ENCODE data around the gene PGD.

Gene PGD

GRCh38 chr1:10387677-10388386 is 11.0 kb upstream of the PGD start:
- Histone ChIP-seq H3K9me2 (replicated peaks; ENCODE audit: insufficient read depth, low read length) (no peaks in the 10 kb centered on the region), H3K9ac (ENCODE audit: low read length) (no peak overlapping the region), H3K27ac (ENCODE audit: low read depth, low read length) (no peak overlapping the region), H3K36me3 (ENCODE audit: low read length) (no peaks in the 10 kb centered on the region), H2AFZ (ENCODE audit: low read depth, low read length, severe bottlenecking) (peak overlapping the region; percentile 9), H3K79me2 (ENCODE audit: insufficient read depth, low read length) (no peaks in the 10 kb centered on the region), H3K4me3 (ENCODE audit: insufficient read depth, low read length, poor library complexity, severe bottlenecking) (no peak overlapping the region), H3K27me3 (ENCODE audit: low read length) (no peaks in the 10 kb centered on the region), H3F3A (ENCODE audit: insufficient read depth) (no peaks in the 10 kb centered on the region), H4K20me1 (ENCODE audit: low read depth, low read length) (no peaks in the 10 kb centered on the region), H3K9me3 (ENCODE audit: insufficient read depth, low read length) (no peaks in the 10 kb centered on the region), H3K4me2 (ENCODE audit: low read depth, low read length, poor library complexity, severe bottlenecking) (peak overlapping the region; percentile 22)
- no peak for TF ChIP-seq CTCF (IDR thresholded peaks at IDR 0.05; ENCODE audit: insufficient read depth, low read length, poor library complexity, severe bottlenecking)
- no peak for TF ChIP-seq EZH2phosphoT487 (conservative IDR thresholded peaks at IDR 0.05; ENCODE audit: low read length)

GRCh38 chr1:10388387-10388715 is 10.5 kb upstream of the PGD start:
- H3K36me3 ChIP-seq (ENCODE audit: low read length): no peaks in the 10 kb centered on the region
- H3K27me3 ChIP-seq (ENCODE audit: low read length): no peaks in the 10 kb centered on the region
- H2AFZ ChIP-seq (ENCODE audit: low read depth, low read length, severe bottlenecking): no peak overlapping the region
- no peaks in the 10 kb centered on the region for H4K20me1 ChIP-seq (ENCODE audit: low read depth, low read length)
- H3K9ac ChIP-seq (ENCODE audit: low read length): no peak overlapping the region
- H3F3A ChIP-seq (ENCODE audit: insufficient read depth): no peaks in the 10 kb centered on the region
- no peak for TF ChIP-seq CTCF (IDR thresholded peaks at IDR 0.05; ENCODE audit: insufficient read depth, low read length, poor library complexity, severe bottlenecking)
- no peak for TF ChIP-seq EZH2phosphoT487 (conservative IDR thresholded peaks at IDR 0.05; ENCODE audit: low read length)
- H3K4me2 ChIP-seq (ENCODE audit: low read depth, low read length, poor library complexity, severe bottlenecking): peak overlapping the region; percentile 22
- no peaks in the 10 kb centered on the region for H3K79me2 ChIP-seq (ENCODE audit: insufficient read depth, low read length)
- no peak overlapping the region for H3K4me3 ChIP-seq (ENCODE audit: insufficient read depth, low read length, poor library complexity, severe bottlenecking)
- no peaks in the 10 kb centered on the region for H3K9me2 ChIP-seq (replicated peaks; ENCODE audit: insufficient read depth, low read length)
- no peak overlapping the region for H3K27ac ChIP-seq (ENCODE audit: low read depth, low read length)
- H3K9me3 ChIP-seq (ENCODE audit: insufficient read depth, low read length): no peaks in the 10 kb centered on the region

- H3K27me3 ChIP-seq (ENCODE audit: low read length): no peaks in the 10 kb centered on the region
- TF ChIP-seq EZH2phosphoT487 (conservative IDR thresholded peaks at IDR 0.05; ENCODE audit: low read length): no peak
- TF ChIP-seq CTCF (IDR thresholded peaks at IDR 0.05; ENCODE audit: insufficient read depth, low read length, poor library complexity, severe bottlenecking): no peak
- H3K4me3 ChIP-seq (ENCODE audit: insufficient read depth, low read length, poor library complexity, severe bottlenecking): no peak overlapping the region
- no peaks in the 10 kb centered on the region for H3K79me2 ChIP-seq (ENCODE audit: insufficient read depth, low read length)
- H4K20me1 ChIP-seq (ENCODE audit: low read depth, low read length): no peaks in the 10 kb centered on the region
- H3K36me3 ChIP-seq (ENCODE audit: low read length): no peaks in the 10 kb centered on the region
- H3K9ac ChIP-seq (ENCODE audit: low read length): no peak overlapping the region
- no peaks in the 10 kb centered on the region for H3K9me3 ChIP-seq (ENCODE audit: insufficient read depth, low read length)
- no peaks in the 10 kb centered on the region for H3F3A ChIP-seq (ENCODE audit: insufficient read depth)
- H2AFZ ChIP-seq (ENCODE audit: low read depth, low read length, severe bottlenecking): no peak overlapping the region
- no peak overlapping the region for H3K4me2 ChIP-seq (ENCODE audit: low read depth, low read length, poor library complexity, severe bottlenecking)
- H3K27ac ChIP-seq (ENCODE audit: low read depth, low read length): no peak overlapping the region
- no peaks in the 10 kb centered on the region for H3K9me2 ChIP-seq (replicated peaks; ENCODE audit: insufficient read depth, low read length)
Observed at GRCh38 chr1:10389271-10389973, 9.4 kb upstream of the PGD start.

All from SU-DHL-6 (cell line).